Measurements from ENCODE around the gene DMBX1.
A peak's percentile ranks its signal among the peaks of the same experiment; 100 is the strongest.

DMBX1 gene

DNA sequence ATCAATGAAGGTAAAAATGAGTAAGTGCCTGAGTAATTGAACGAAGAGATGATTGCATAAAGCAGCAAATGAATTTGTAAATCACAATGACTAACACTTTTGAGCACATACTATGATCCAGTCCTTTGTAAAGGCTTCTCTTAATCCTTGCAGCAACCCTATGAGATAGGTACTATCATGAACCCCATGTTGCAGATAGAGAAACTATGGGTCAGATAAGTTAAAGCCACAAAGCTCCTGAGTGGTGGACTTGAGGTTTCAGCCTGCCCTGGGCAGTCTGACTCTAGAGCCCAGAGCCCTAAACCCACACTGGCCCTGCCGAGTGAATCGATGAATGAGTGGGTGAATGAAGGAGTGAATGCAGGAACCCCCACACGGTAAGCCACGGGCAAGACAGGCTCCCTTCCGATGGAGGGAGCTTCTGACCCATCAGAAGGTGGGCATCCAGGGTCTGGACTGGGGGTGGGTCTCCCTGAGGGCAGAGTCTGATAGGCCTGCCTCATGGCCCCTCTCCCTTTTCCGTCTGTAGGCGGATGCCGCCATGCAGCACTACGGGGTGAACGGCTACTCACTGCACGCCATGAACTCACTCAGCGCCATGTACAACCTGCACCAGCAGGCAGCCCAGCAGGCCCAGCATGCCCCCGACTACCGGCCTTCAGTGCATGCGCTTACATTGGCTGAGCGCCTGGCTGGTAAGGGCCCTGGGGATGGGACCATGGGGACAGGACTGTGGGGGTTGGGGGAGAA is 17.0 kb downstream of the DMBX1 start:
- no peak for DNase-seq (ENCODE audit: low spot score)

DNA sequence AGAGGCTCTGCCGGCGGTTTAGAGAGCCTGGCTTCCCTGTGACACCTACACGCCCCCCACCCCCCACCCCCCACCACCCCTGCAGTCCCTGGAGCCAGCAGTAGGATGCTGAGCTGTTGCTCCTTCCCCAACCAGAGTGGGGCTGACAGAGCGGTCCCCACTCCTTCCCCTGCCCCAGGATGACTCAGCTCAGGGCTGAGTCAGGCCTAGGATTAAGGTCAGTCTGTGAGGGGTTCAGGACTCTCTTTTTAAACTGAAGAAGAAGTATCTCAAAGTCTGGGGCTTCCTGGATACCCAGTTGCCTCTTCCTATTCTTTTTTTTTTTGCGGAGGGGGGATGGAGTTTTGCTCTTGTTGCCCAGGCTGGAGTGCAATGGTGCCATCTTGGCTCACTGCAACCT is 19.1 kb downstream of the DMBX1 start:
- no peak for DNase-seq (ENCODE audit: low spot score)

DNA sequence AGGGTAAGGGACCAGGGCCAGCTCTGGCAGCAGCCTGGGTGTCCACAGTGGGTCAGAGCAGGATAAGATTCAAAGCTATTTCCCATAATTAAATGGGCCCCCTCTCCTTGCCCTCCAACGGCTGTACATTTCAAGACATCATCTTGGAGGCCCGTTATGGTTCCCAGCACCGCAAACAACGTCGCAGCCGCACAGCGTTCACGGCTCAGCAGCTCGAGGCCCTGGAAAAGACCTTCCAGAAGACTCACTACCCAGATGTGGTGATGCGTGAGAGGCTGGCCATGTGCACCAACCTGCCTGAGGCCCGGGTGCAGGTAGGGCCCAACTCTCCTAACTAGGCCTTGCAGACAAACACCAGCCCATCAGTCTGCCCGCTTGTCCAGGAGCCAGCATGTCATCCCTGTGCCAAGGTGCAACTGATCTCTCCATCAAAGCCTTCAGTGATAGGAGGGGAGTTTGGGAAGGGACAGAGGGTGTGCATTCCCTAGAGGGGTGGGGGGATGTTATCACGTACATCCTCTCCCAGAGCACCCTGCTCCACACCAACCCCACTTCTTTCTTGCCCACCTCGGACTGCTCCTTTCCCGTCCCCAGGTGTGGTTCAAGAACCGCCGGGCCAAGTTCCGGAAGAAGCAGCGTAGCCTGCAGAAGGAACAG is 20.8 kb downstream of the DMBX1 start:
- no peak for DNase-seq (ENCODE audit: low spot score)

DNA sequence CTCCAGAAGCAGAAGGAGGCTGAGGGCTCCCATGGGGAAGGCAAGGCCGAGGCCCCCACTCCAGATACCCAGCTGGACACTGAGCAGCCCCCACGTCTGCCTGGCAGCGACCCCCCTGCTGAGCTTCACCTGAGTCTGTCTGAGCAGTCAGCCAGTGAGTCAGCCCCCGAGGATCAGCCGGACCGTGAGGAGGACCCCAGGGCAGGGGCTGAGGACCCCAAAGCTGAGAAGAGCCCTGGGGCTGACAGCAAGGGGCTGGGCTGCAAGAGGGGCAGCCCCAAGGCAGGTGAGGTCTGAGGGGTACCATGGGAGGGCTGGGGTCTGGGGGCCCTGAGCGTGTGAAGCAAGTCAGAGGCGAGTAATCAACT is 21.3 kb downstream of the DMBX1 start:
- DNase-seq (ENCODE audit: low spot score): no peak

DNA sequence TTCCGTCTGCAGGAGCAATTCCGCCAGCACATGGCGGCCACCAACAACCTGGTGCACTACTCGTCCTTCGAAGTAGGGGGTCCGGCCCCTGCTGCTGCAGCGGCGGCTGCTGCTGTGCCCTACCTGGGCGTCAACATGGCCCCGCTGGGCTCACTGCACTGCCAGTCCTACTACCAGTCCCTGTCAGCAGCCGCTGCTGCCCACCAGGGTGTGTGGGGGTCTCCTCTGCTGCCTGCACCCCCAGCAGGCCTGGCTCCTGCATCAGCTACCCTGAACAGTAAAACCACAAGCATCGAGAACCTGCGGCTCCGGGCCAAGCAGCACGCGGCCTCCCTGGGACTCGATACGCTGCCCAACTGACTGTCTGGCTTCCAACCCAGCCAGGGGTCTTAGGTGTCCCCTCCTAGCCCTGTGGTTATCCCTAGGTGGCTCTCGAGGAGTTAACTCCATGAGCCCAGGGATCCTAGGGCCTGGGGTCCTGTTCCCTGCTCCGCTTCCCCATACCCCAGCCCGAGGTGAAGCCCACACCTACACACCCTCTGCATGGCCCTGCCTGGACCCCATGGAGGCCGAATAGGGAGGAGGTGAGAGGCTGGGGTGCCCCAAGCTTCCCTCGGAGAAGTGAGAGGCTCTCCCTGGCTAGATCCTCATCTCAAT is 22.6 kb downstream of the DMBX1 start:
- DNase-seq (ENCODE audit: low spot score): no peak

DNA sequence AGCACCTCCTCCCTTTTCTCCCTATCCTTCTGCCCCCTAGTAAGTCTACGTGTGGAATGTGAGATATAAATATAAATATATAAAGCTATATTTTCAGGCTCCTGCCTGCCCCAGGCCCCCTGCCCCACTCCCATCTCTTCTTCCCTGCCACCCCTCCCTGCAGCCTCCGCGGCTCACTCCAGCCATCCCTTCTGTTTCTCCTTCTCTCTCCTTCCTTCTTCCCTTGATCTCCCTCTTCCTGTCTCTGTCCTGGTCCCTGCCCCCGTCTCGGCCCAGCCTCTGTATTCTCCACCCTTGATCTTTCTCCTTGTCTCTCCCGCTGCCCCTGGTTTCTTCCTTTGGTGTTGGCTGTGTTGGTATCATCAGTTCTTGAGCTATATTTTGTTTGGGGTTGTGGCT is 23.2 kb downstream of the DMBX1 start:
- DNase-seq (ENCODE audit: low spot score): no peak

DNA sequence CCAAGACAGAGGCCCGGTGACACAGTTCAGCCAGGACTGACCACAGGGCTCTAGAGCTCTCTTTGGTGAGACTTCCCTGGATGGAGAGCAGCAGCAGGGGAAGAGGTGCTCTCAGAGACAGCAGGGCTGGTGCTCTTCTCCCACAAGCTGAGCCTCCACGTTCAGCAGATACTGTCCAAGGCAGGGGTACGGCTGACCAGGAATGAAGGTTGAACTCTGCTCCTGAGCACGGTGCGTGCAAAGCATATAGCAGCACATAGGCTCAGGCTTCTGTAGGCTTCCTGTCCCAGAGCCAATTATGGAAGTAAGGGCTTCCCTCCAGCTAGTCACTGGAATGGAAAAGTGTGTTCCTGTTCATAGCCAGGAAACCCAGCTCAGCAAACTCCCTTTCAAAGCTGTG is 23.9 kb downstream of the DMBX1 start:
- DNase-seq (ENCODE audit: low spot score): no peak

DNA sequence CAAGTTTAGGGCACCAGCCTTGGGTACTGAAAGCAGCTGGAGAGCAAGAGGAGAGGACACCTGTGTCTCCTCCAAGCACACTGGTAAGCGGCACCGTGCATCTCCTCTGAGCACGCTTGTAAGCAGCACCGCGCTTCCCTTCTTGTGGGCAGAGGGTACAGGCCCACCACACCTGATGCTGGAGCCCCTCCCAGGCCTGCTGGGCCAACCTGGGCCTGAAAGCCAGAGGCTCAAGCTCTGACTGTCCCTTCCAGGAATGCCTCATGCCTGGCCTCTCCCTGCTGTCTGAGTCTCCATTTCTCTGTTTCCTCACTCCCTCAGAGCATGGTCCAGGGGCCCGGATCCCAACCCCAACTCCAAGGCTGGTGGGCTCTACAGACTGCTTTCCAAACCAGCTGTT is 25.9 kb downstream of the DMBX1 start:
- DNase-seq (ENCODE audit: low spot score): no peak

DNA sequence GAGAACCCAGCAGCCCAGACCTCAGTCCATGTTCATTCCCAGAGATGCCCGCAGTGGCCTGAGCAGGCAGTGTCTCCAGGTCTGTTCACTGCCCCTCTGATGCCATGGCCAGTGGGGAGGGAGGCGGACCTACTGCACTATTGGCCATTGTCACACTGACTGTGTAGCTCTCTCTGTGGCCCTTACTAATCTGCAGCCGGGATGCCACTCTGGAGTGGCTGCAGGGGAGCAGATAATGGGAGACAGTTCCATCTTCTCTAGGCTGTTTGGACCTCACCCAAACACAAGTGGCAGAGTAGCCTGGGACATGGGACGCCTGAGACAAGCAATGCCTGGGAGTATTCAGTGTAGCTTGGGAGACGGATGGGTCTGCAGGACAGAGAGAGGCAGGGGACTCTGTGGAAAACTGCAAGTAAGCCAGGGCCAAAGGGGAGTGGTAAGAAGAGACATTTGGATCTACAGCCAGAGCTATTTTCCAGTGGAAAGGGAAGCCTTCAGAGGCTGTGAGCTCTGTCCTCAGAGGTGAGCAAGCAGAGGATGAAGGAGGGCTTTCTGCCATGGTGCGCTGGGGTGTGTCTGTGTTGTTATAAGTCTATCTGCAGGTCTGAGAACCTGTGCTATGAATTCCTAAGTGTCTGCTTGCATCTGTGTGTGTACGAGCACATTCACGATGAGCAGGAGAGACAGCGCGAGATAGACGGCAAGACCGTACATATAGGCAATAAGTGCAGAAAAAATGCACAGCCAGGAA is 26.7 kb downstream of the DMBX1 start:
- no peak for DNase-seq (ENCODE audit: low spot score)

DNA sequence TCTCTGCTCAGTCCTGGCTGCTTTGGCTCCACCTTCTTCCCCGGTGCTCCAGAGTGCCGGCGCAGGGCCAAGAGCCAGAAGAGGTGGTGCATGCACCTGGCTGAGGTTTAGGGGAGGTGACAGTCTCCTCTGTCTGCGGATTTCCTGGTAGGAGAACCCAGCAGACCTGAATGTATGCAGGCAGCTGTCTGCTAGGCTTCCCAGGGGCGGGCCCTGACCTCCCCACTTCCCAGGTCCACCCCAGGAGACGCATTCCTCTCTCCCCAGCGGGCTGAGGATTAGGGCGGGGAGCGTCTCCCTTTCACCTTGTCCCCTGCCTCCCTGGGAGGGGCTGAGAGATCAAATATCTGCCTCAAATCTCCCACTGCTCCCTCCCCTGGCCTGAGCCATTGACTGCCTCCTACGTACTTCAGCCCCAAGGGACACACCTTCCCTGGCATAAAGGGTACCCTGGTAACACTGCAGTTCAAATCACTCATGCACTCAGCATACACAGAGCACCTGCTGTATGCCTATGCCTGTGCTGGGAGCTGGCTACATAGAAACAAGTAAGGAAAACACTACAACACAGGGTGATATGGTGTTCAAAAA is 27.5 kb downstream of the DMBX1 start:
- no peak for DNase-seq (ENCODE audit: low spot score)

DNA sequence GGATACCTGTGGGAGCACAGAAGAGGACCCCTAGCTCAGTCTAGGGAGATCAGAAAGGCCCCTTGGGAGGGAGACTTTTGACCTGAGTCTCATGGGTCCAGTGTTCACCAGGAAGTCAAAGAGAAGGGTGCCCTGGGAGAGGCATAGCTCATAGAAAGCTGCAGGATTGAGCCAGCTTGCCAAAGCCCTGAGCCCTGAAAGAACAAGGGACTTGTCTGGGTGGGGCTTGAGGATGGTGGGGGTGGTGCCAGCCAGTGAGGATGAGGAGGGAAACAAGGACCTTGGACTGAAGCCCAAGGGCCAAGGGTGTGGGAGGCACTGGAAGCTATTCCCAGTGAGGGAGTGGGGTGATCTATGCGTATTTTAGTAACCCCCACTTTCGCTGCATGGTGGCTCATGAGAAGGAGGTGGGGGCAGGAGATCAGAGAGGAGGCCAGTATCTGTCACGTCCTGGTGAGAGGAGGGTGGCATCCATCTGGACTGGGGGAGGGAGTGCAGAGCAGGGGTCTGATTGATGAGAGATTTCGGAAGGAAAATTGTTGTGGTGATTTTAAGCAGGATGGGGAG is 28.4 kb downstream of the DMBX1 start:
- DNase-seq (ENCODE audit: low spot score): no peak

DNA sequence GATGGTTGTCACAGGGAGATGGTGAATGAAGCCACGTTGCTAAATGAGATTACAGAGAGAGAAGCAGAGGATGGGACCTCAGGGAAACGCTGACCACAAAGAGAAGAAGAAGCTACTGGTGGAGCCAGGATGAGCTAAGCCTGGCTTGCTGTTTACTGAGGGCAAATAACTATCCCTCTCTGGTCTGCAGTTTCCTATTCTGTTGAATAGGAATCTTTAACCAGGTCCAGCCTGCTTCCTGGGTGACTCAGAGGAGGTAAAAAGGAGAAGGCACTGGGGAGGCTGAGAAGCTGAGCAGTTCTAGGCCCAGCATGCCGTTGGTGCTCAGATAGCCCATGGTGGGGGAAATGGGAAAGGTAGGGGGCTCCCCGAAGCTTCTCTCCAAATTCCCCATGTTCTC is 29.6 kb downstream of the DMBX1 start:
- no peak for DNase-seq (ENCODE audit: low spot score)

DNA sequence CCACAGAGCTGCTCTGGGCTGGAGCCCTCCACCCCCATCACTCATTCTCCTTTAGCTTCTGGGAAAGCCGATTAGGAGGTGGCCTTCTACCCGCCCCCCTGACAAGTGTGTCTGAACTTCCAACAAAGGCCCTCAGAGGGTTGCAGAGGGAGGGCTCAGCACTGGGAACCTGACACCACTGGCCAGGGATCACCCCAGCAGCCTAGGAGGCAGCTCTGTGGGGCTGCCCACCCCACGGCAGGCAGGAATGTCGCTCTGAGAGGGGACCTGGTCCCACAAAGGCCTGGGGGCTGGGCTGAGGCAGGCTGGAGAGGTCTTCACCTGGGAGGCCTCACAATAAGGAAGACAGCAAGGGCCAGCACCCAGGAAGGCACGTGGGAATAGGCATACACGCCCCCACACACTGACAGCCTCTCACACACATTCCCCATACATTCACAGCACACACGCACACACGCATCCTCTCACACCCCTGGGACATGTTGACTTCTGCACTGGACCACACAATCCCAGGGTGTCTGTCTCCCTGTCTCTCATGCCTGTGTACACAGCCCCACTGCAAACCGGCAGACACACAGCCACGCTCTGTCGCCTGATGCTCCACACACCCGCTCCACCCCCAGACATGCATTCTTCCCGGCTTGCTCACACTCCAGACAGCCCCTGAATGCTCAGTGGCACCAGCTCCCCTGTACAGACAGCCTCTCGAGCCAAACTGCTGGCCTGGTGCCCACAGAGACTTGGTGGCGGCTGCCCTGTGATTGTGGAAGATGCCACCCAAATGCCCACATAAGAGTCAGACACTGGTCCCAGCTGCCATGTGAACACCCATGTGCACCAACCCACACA is 30.7 kb downstream of the DMBX1 start:
- DNase-seq (ENCODE audit: low spot score): no peak

DNA sequence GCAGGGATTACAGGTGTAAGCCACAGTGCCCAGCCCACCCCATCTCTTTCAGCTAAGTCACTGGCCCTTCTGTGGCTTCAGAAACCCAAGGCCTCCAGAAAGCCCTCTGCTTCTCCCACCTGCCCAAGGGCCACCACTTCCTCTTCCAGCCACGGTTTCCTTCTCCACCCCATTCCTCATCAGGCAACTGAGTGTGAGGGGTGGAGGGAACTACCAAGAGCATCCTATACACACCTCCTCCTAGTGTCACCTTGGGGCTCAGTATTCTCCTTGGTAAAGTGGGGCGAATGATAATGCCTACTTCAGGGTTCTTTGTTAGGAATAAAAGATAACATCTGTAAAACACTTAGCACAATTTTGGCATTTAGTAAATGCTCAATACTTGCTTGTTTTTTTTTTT is 31.8 kb downstream of the DMBX1 start:
- DNase-seq (ENCODE audit: low spot score): no peak

DNA sequence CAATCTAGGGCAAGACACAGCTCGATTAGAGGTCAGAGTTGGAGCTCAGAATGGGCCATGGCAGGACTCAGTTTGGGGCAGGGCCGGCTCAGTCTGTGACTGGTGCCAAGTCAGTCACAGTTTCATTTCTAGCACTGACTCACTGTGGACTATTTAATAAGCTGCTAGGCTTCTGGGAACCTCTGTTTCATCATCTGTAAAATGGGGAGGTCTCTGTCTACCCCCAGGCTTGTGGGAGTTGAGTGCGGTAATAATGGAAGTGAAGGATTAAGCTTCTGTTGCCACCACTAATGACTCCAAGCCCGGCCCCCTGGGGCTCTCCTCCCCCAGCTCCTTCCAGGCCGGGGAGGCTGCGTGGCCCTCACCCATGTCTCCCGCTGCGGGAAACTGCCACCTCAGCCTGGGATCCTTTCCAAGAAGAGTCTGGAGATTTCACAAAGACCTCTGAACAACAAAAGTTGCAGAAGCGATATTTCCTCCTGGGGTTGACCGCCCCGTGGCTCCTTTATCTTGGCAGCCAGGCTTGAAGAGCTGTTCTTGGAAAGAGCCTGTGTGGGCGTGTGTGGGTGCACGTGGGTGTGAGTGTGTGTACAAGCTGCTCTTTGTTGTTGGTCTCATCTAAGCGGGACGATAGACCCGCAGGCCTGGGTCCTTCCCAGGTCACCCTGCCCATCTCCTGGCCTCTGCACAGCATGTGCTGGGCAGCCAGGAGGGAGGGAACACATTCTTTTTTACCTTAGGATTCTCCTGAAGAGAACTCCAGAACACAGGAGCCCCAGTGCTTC is 32.7 kb downstream of the DMBX1 start:
- no peak for DNase-seq (ENCODE audit: low spot score)

DNA sequence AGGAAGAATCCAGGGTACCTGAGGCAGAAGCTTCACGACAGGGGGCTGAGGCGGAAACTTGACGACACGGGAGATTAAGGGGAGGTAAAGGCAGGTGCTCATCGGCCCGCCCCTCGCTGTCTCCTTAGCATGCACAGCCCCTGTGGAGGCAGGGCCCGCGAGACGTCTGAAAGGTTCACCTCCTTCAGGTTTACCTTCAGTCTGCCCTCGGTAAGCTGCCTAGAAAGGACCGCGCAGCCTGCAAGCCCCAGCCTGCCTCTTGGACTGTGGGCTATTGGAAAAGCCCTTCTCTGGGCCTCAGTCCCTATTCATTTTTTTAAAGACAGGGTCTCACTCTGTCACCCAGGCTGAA is 33.3 kb downstream of the DMBX1 start:
- no peak for DNase-seq (ENCODE audit: low spot score)

DNA sequence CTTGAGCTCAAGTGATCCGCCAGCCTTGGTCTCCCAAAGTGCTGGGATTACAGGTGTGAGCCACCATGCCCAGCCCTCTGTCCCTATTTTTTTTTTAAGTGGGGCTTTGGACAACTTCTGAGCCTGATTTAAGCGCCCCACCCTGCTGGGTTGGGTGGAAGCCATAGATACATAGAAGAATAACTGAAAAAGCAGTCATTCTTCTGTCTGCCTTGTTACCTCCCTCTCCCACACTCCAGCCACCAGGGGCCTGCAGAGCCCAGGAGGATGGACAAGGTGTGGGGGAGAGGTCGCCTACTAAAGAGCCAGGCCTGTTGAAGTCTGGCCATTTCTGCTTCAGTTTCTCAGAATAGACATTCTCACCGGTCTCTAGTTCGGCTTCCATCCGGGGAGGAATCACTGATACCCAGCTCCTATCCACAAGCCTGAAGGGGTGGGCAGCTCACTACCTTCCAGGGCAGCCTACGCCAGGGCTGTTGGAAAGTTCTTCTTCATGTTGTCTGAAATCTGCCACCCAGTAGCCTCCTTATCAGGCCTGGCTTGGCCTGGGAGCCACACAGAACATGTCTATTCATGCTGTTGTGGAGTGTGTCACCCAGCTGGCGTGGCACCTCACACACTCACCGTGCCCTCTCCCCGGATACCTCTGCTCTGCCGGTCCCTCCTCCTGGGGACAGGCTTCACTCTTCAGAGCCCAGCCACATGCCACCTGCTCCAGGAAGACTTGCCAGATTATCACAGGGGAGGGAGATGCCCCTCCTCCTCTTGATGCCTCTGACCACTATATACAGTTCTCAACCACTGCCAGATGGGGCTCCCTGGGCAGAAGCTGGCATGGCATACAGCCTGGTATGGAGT is 34.1 kb downstream of the DMBX1 start:
- DNase-seq (ENCODE audit: low spot score): peak; percentile 47

DNA sequence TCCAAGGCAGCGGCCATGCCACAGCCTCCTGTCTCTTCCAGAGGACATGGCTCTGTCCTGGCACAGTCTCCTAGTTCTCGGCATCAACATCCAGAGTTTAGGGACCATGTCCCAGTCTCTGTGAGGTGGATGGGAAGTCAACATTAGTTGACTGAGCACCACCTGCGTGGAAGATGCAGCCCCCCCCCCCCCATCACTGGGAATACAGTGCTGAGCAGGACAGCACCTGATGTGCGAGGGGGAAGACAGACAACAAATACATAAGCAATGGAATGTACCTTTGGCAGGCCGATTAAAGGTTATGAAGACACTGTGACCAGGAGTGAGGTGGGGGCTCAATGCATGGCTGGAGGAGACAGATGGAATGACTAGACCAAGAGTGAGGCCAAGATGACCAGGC is 35.2 kb downstream of the DMBX1 start:
- DNase-seq (ENCODE audit: low spot score): no peak

DNA sequence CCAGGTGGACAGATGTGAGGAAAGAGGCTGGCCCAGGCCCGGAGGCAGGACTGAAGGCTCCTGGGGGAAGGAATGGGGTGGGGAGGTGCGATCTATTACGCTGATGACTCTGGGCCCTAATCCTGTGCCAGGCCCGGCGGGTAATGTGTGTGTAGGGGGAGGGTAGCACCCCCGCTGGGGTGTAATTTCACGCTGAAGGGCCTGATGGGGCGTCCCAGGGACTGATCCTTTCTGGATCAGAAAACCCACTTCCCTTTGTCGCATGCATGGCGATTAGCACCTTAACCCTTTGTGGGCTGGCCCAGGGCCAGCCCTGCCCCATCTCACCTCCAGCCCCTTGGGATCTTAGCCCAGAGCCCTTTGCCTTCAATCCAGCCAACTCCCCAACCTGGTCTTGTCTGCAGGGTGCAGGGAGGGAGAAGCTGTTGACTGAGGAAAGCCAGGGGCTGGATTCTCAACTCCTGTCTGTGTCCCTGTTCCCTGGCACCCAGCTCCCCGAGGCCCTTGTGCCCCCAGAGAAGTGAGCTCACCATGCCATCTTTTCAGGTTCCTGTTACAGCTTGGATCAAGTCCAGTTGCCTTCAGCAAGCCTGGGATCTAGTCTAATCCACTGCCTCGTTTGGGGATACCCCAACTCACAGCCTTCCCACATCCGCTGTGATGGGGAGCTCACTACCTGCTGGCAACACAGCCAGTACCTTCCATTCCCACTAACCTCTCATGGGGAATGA is 35.8 kb downstream of the DMBX1 start:
- no peak for DNase-seq (ENCODE audit: low spot score)
